Breast epithelium (tissue), 3 donors: ENCODE results near the gene RERE.

ENCODE experiments used
- POLR2A ChIP-seq: fragments of 450-650 bp; IDR thresholded peaks from one replicate; pipeline ENCODE4 v1.6.1; 2016; ENCODE audit warnings: antibody characterized with exemption, mild to moderate bottlenecking, moderate library complexity
- TF ChIP-seq, protein P1 (sequence below), 3 donors: fragments of 450-650 bp; IDR thresholded peaks; one replicate each; pipeline ENCODE4 v1.5.1; 2016 to 2017; ENCODE audit warnings: antibody characterized with exemption in 3 of 3, mild to moderate bottlenecking in 3 of 3, moderate library complexity in 3 of 3

DNA sequence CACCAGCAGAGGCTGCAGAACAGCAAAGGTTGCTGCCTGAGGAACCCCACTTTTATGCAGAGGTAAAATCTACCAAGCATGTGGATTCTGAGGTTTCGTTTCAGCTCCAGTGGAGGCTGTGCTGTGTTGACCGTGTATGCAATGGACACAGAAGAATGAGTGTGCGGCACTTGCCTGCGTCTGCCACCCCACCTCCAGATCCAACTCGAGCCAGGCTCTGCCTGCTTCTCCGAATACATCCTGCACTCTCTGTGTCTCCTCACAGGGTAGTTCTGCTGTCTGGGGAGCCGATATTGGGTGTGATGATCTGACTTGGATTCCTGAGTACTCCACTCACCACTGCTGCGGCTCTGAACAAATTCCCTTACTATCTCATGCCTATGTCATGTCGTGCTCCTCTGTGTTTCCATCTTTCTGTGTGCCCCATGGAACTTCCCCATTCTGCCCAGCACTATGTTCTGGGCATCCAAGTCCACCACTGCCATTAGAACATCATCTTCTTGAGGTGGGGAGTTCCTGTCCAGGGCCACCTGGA is 369.8 kb downstream of the RERE start:
- TF ChIP-seq, protein P1, sequence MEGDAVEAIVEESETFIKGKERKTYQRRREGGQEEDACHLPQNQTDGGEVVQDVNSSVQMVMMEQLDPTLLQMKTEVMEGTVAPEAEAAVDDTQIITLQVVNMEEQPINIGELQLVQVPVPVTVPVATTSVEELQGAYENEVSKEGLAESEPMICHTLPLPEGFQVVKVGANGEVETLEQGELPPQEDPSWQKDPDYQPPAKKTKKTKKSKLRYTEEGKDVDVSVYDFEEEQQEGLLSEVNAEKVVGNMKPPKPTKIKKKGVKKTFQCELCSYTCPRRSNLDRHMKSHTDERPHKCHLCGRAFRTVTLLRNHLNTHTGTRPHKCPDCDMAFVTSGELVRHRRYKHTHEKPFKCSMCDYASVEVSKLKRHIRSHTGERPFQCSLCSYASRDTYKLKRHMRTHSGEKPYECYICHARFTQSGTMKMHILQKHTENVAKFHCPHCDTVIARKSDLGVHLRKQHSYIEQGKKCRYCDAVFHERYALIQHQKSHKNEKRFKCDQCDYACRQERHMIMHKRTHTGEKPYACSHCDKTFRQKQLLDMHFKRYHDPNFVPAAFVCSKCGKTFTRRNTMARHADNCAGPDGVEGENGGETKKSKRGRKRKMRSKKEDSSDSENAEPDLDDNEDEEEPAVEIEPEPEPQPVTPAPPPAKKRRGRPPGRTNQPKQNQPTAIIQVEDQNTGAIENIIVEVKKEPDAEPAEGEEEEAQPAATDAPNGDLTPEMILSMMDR (IDR thresholded peaks at IDR 0.05): no peak
- TF ChIP-seq POLR2A: no peak
